HepG2 (cell line): ENCODE measurements around the gene LRRC10. TPM values are rescaled to one million over a fixed set of nuclear protein-coding genes. Genes with fewer than 3 reads are reported as not detected.

Source experiments
- ARID5B ChIP-seq: IDR thresholded peaks from 2 replicates; pipeline ENCODE4 v1.4.0; 2020; ENCODE audit warnings: mild to moderate bottlenecking, missing genetic modification reagents
- CTCF ChIP-seq: sonication (generic); formaldehyde crosslinking; IDR thresholded peaks from 2 replicates; pipeline ENCODE4 v1.5.0; 2020; ENCODE audit warnings: mild to moderate bottlenecking, missing genetic modification reagents, moderate library complexity
- HMGXB4 ChIP-seq, 2 experiments: sonication (generic) in 1 of 2; formaldehyde crosslinking in 1 of 2; IDR thresholded peaks; 2 replicates each; pipeline versions ENCODE4 v1.4.0 to v1.6.1; 2018 to 2020; ENCODE audit warnings: missing genetic modification reagents in 2 of 2, borderline replicate concordance in 1 of 2, low read depth in 1 of 2, mild to moderate bottlenecking in 1 of 2, missing biosample characterization in 1 of 2
- KDM2A ChIP-seq: sonication (generic); formaldehyde crosslinking; IDR thresholded peaks from 2 replicates; pipeline ENCODE4 v1.4.0; 2020; ENCODE audit warnings: low read depth, missing genetic modification reagents, borderline replicate concordance
- PHB2 ChIP-seq: fragments of 450-650 bp; IDR thresholded peaks from 2 replicates; pipeline ENCODE4 v1.6.1; 2018; ENCODE audit not compliant: partially characterized antibody
- RAD21 ChIP-seq: fragments of 450-650 bp; formaldehyde crosslinking; IDR thresholded peaks from 2 replicates; pipeline ENCODE4 v1.5.0; 2020; ENCODE audit warnings: mild to moderate bottlenecking
- SMC3 ChIP-seq: IDR thresholded peaks from 2 replicates; pipeline ENCODE4 v1.6.1; 2011; ENCODE audit warnings: low read length, improper control_type of control experiment
- STAG1 ChIP-seq: sonication (generic); formaldehyde crosslinking; IDR thresholded peaks from 2 replicates; pipeline ENCODE4 v1.4.0; 2020; ENCODE audit warnings: missing genetic modification reagents
- YY1 ChIP-seq: IDR thresholded peaks from 2 replicates; pipeline ENCODE4 v1.6.1; 2011; ENCODE audit warnings: low read length, low read depth, moderate library complexity, mild to moderate bottlenecking; ENCODE audit not compliant: insufficient read depth, insufficient replicate concordance
- ZFY ChIP-seq: sonication (generic); formaldehyde crosslinking; IDR thresholded peaks from 2 replicates; pipeline ENCODE4 v1.4.0; 2020; ENCODE audit warnings: missing genetic modification reagents
- ZUFSP ChIP-seq: sonication (generic); formaldehyde crosslinking; IDR thresholded peaks from 2 replicates; pipeline ENCODE4 v1.9.0; 2021; ENCODE audit warnings: missing genetic modification reagents, mild to moderate bottlenecking, borderline replicate concordance
- polyA plus RNA-seq, 8 experiments: library from polyadenylated mRNA; depleted of rRNA in 3 of 8; stranded (reverse) in 7 of 8; unstranded in 1 of 8; fragments of >200 nt; fragmentation: Illumina TruSeq in 4 of 8; extraction: Trizol in 4 of 8; gene quantifications; 2 replicates each; pipeline versions ENCODE4 v1.2.1 to v1.2.3, GENCODE V29; 2011 to 2016; ENCODE audit warnings: low read depth in 4 of 8, missing spikeins in 1 of 8, mixed read lengths in 1 of 8; ENCODE audit not compliant: insufficient read depth in 1 of 8
- total RNA-seq, 5 experiments: library from RNA; depleted of rRNA; stranded (reverse); fragments of >200 nt; fragmentation: Illumina TruSeq; extraction: Trizol; gene quantifications; 2 replicates each; pipeline ENCODE4 v1.2.3, GENCODE V29; 2016; ENCODE audit warnings: low read depth in 1 of 5

LRRC10 gene
- total and polyA plus RNA-seq, 2 of the 13 experiments (the other 11 are each of a cell fraction or from before 2014, with no cell fraction given), result not detected

GRCh38 chr12:69639400-69640016 lies 28.8 kb upstream of the LRRC10 start (continued):
- TF ChIP-seq ARID5B (CRISPR knock-in tag) (0 out of 2 replicates have a peak, but pooled peaks have one; percentile 13), ZFY (CRISPR knock-in tag) (peak; percentile 33; the same call in 1 of the 2 replicates), SMC3 (peak; percentile 72), PHB2 (no peak), CTCF (CRISPR knock-in tag) (peak; percentile 89), STAG1 (CRISPR knock-in tag) (peak; percentile 74), RAD21 (CRISPR knock-in tag) (peak; percentile 30; the same call in 1 of the 2 replicates), YY1 (peak; percentile 27), ZUFSP (CRISPR knock-in tag) (no peak), KDM2A (CRISPR knock-in tag) (0 out of 2 replicates have a peak, but pooled peaks have one; percentile 39), HMGXB4 (CRISPR knock-in tag; IDR thresholded peaks at IDR 0.05; ENCODE audit: borderline replicate concordance in 1 of 2, low read depth in 1 of 2) (peak; percentile 26 to 29; a peak in 1 of 4 replicates)
